Endothelial cell of umbilical vein (primary cell): ENCODE data around the gene ACKR3. TPM values are rescaled to one million over a fixed set of nuclear protein-coding genes. Genes with fewer than 3 reads are reported as not detected.

Experiments used
- BruUV-seq: library from RNA; stranded (reverse); fragments of 400-500 nt; replicated peaks from 2 replicates; lab custom pipeline; 2021; lab: Mats Ljungman, UMichigan
- CTCF ChIA-PET: fragments of 300-600, 350-600 bp; sonication (Branson Sonifier 250); formaldehyde crosslinking; loops from one replicate; lab custom pipeline; 2021; ENCODE audit warnings: antibody characterized with exemption, inconsistent platforms; lab: Charles Lee
- POLR2A ChIA-PET: fragments of 300-600, 350-600 bp; sonication (Branson Sonifier 250); formaldehyde crosslinking; loops from one replicate; lab custom pipeline; 2021; ENCODE audit warnings: antibody characterized with exemption, inconsistent platforms; lab: Charles Lee
- DNase-seq: peaks from one replicate; pipeline ENCODE4 v3.0.0-alpha.2; 2011; ENCODE audit warnings: low read depth, low spot score
- FAIRE-seq: peaks from 2 replicates; lab custom pipeline; 2011; peaks lifted over from hg19 to GRCh38; lab: Jason Lieb, UNC
- H2AFZ ChIP-seq: 2 replicates; pipeline ENCODE4 v1.6.0; 2012; ENCODE audit warnings: low read depth, low read length, control low read depth, inconsistent platforms
- H3K27ac ChIP-seq: 2 replicates; pipeline ENCODE4 v1.5.1; 2011; ENCODE audit warnings: low read depth, mild to moderate bottlenecking, control low read depth, low read length, moderate library complexity; ENCODE audit not compliant: insufficient read depth
- H3K27me3 ChIP-seq, 2 experiments: 2 replicates each; pipeline versions ENCODE4 v1.6.0 to v1.6.1; 2011; ENCODE audit warnings: low read length in 2 of 2, mixed read lengths in 1 of 2; ENCODE audit not compliant: control insufficient read depth in 2 of 2, insufficient read depth in 2 of 2
- H3K36me3 ChIP-seq, 2 experiments: 2 replicates in 1 of 2; 3 replicates in 1 of 2; pipeline ENCODE4 v1.5.1; 2011; ENCODE audit warnings: low read length in 2 of 2, mild to moderate bottlenecking in 1 of 2, moderate library complexity in 1 of 2; ENCODE audit not compliant: control insufficient read depth in 2 of 2, insufficient read depth in 2 of 2; ENCODE audit errors: extremely low read depth in 1 of 2
- H3K4me1 ChIP-seq: 3 replicates; pipeline ENCODE4 v1.5.1; 2011; ENCODE audit warnings: mild to moderate bottlenecking, low read length; ENCODE audit not compliant: control insufficient read depth, insufficient read depth; ENCODE audit errors: extremely low read depth
- H3K4me2 ChIP-seq: 2 replicates; pipeline ENCODE4 v1.6.1; 2011; ENCODE audit warnings: low read length, control low read depth, mixed read lengths; ENCODE audit not compliant: insufficient read depth
- H3K4me3 ChIP-seq, 3 experiments: fragments of 200-600 bp in 1 of 3; sonication (generic), shearing (Covaris generic) in 1 of 3; replicated peaks in 1 of 3; 2 replicates each; pipeline ENCODE4 v1.5.1; 2011 to 2016; ENCODE audit warnings: control low read depth in 3 of 3, low read length in 3 of 3, mild to moderate bottlenecking in 2 of 3, inconsistent platforms in 1 of 3, low read depth in 1 of 3, moderate library complexity in 1 of 3; ENCODE audit not compliant: insufficient read depth in 1 of 3
- H3K79me2 ChIP-seq: 2 replicates; pipeline ENCODE4 v1.6.0; 2012; ENCODE audit warnings: low read length, inconsistent platforms; ENCODE audit not compliant: control insufficient read depth, insufficient read depth
- H3K9ac ChIP-seq: replicated peaks from 2 replicates; pipeline ENCODE3; 2011; ENCODE audit warnings: low read length, control low read depth; ENCODE audit not compliant: insufficient read depth; ENCODE audit errors: extremely low read depth
- H3K9me1 ChIP-seq: replicated peaks from 3 replicates; pipeline ENCODE4 v1.6.0; 2011; ENCODE audit warnings: mild to moderate bottlenecking, low read length; ENCODE audit not compliant: control insufficient read depth, insufficient read depth; ENCODE audit errors: extremely low read depth
- H3K9me3 ChIP-seq: replicated peaks from 2 replicates; pipeline ENCODE4 v1.5.1; 2012; ENCODE audit warnings: low read length, inconsistent platforms; ENCODE audit not compliant: control insufficient read depth, insufficient read depth
- H4K20me1 ChIP-seq: replicated peaks from 2 replicates; pipeline ENCODE3; 2011; ENCODE audit warnings: mild to moderate bottlenecking, low read length; ENCODE audit not compliant: control insufficient read depth, insufficient read depth; ENCODE audit errors: extremely low read depth
- EZH2 ChIP-seq: IDR thresholded peaks from 2 replicates; pipeline ENCODE4 v1.6.1; 2012; ENCODE audit warnings: borderline replicate concordance, low read depth, mild to moderate bottlenecking, moderate library complexity, low read length, inconsistent platforms; ENCODE audit not compliant: severe bottlenecking
- FOS ChIP-seq: IDR thresholded peaks from 2 replicates; pipeline ENCODE4 v1.6.1; 2011; ENCODE audit warnings: mild to moderate bottlenecking, low read length, moderate library complexity, borderline replicate concordance; ENCODE audit not compliant: insufficient read depth
- GATA2 ChIP-seq: IDR thresholded peaks from 2 replicates; pipeline ENCODE4 v1.7.0; 2011; ENCODE audit warnings: low read depth, mild to moderate bottlenecking, moderate library complexity, mixed read lengths, low read length; ENCODE audit not compliant: insufficient read length, insufficient read depth
- JUN ChIP-seq: IDR thresholded peaks from 2 replicates; pipeline ENCODE4 v1.6.1; 2011; ENCODE audit warnings: borderline replicate concordance, low read depth; ENCODE audit not compliant: insufficient read length, insufficient read depth
- MYC ChIP-seq: IDR thresholded peaks from one replicate; pipeline ENCODE4 v1.6.1; 2011; ENCODE audit warnings: mild to moderate bottlenecking, low read depth, low read length
- POLR2A ChIP-seq: IDR thresholded peaks from 2 replicates; pipeline ENCODE4 v1.6.1; 2012; ENCODE audit warnings: low read depth, mild to moderate bottlenecking, control low read depth, low read length
- POLR2AphosphoS5 ChIP-seq: IDR thresholded peaks from 2 replicates; pipeline ENCODE4 v1.6.1; 2012; ENCODE audit warnings: low read depth, mild to moderate bottlenecking, control low read depth, low read length, moderate library complexity; ENCODE audit not compliant: insufficient read depth
- dilution Hi-C: fragments of 300-500 bp; cut with MboI; formaldehyde crosslinking; loops from one replicate; pipeline ENCODE4 v1.15.0; 2019; ENCODE audit warnings: low sequenced_read_pairs; ENCODE audit not compliant: extremely low pct_ligation_motif_present
- intact Hi-C: fragments of 100-400 bp; cut with micrococcal nuclease; formaldehyde crosslinking; loops from one replicate; pipeline ENCODE4 v1.10.0; 2022
- polyA plus RNA-seq, 4 experiments: library from polyadenylated mRNA; depleted of rRNA in 3 of 4; stranded (reverse) in 3 of 4; unstranded in 1 of 4; fragments of >200 nt; gene quantifications; 2 replicates each; pipeline versions ENCODE4 v1.2.1 to v1.2.3, GENCODE V29; 2011 to 2012; ENCODE audit warnings: missing spikeins in 1 of 4
- total RNA-seq: library from RNA; stranded (reverse); gene quantifications from 2 replicates; pipeline ENCODE4 v1.2.3, GENCODE V29; 2021
- TF ChIP-seq, protein P1 (sequence below): IDR thresholded peaks from 2 replicates; pipeline ENCODE4 v1.6.1; 2011; ENCODE audit not compliant: insufficient read depth, insufficient read length
- TF ChIP-seq, protein P2 (sequence below), 2 donors: IDR thresholded peaks; 1 replicate in 1 of 2; 2 replicates in 1 of 2; pipeline ENCODE4 v1.5.1; 2011; ENCODE audit warnings: low read length in 2 of 2, mild to moderate bottlenecking in 2 of 2, moderate library complexity in 2 of 2, control low read depth in 1 of 2, inconsistent platforms in 1 of 2, low read depth in 1 of 2; ENCODE audit not compliant: insufficient read depth in 1 of 2; ENCODE audit errors: extremely low read depth in 1 of 2

The ACKR3 gene
- total and polyA plus RNA-seq, 2 donors (not counting 3 experiments of a cell fraction or from before 2014, with no cell fraction given), result 31.1 to 428 TPM

DNA sequence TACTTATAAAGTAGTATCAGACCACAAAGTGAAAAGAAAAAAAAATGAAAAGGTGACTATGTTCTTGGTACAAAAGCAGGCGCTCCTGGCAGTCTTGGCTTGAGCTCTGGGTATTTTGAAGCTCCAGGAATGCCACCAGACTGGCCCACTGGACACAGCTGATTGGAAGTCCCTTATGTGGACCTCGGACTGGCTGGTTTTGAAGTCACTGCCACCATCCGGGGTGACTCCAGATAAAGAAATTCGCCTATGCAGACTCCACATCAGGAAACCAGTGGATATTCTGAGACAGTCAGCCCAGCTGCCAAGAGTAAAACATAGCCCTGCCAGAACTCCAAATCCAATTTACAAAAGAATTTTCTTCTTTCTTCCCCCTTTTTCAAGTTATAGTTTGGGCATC is 28.0 kb downstream of the ACKR3 start:
- no peak for TF ChIP-seq POLR2A
- no peak for TF ChIP-seq MYC
- TF ChIP-seq JUN, result no peak
- TF ChIP-seq, protein P1, sequence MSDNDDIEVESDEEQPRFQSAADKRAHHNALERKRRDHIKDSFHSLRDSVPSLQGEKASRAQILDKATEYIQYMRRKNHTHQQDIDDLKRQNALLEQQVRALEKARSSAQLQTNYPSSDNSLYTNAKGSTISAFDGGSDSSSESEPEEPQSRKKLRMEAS, result no peak
- no peak for TF ChIP-seq POLR2AphosphoS5
- TF ChIP-seq, protein P2, sequence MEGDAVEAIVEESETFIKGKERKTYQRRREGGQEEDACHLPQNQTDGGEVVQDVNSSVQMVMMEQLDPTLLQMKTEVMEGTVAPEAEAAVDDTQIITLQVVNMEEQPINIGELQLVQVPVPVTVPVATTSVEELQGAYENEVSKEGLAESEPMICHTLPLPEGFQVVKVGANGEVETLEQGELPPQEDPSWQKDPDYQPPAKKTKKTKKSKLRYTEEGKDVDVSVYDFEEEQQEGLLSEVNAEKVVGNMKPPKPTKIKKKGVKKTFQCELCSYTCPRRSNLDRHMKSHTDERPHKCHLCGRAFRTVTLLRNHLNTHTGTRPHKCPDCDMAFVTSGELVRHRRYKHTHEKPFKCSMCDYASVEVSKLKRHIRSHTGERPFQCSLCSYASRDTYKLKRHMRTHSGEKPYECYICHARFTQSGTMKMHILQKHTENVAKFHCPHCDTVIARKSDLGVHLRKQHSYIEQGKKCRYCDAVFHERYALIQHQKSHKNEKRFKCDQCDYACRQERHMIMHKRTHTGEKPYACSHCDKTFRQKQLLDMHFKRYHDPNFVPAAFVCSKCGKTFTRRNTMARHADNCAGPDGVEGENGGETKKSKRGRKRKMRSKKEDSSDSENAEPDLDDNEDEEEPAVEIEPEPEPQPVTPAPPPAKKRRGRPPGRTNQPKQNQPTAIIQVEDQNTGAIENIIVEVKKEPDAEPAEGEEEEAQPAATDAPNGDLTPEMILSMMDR (IDR thresholded peaks at IDR 0.05; ENCODE audit: extremely low read depth in 1 of 2, insufficient read depth in 1 of 2, low read depth in 1 of 2, low read length in 2 of 2), result no peak
- no peak for TF ChIP-seq EZH2
- TF ChIP-seq GATA2, result no peak
- no peak for TF ChIP-seq FOS
- no peaks in the 10 kb centered on the region for H3K9me1 ChIP-seq
- POLR2A ChIA-PET, result no interaction called here

More for the DNA sequence above, 28.0 kb downstream of the ACKR3 start:
- no peak overlapping the region for H3K27ac ChIP-seq
- no peak overlapping the region for H2AFZ ChIP-seq
- H3K36me3 ChIP-seq, result no peaks in the 10 kb centered on the region
- no peaks in the 10 kb centered on the region for H3K4me1 ChIP-seq
- no peak overlapping the region for H3K4me3 ChIP-seq
- BruUV-seq, result no TSS peak
- H3K79me2 ChIP-seq, result no peaks in the 10 kb centered on the region
- no peak for FAIRE-seq
- intact Hi-C loops, result no loop called here
- peaks cover 2% of the 10 kb centered on the region in 2 experiments for H3K27me3 ChIP-seq
- CTCF ChIA-PET, result interaction anchor here (0.6 to 1.8 kb wide), 4 partner anchors 13 to 431 kb away, joined by 3 to 7 read pairs (median 3); no protein-coding TSS in a partner anchor
- H4K20me1 ChIP-seq, result no peaks in the 10 kb centered on the region
- H3K9me3 ChIP-seq, result no peaks in the 10 kb centered on the region
- H3K4me2 ChIP-seq, result no peak overlapping the region
- H3K9ac ChIP-seq, result no peak overlapping the region
- DNase-seq, result no peak
- dilution Hi-C loops, result no loop called here
